ENCODE measurements around the gene CFAP52. TPM values are rescaled to one million over a fixed set of nuclear protein-coding genes. Genes with fewer than 3 reads are reported as not detected.
A peak's percentile ranks its signal among the peaks of the same experiment; 100 is the strongest.
"Not testable (repeated sequence)": the region's sequence is repeated elsewhere in the genome, so short reads cannot be mapped to it uniquely, and the experiment has no call there.

Gene CFAP52
- total and polyA plus RNA-seq, 4 donors: 7.5 to 26.7 (median 16.7) TPM

DNA sequence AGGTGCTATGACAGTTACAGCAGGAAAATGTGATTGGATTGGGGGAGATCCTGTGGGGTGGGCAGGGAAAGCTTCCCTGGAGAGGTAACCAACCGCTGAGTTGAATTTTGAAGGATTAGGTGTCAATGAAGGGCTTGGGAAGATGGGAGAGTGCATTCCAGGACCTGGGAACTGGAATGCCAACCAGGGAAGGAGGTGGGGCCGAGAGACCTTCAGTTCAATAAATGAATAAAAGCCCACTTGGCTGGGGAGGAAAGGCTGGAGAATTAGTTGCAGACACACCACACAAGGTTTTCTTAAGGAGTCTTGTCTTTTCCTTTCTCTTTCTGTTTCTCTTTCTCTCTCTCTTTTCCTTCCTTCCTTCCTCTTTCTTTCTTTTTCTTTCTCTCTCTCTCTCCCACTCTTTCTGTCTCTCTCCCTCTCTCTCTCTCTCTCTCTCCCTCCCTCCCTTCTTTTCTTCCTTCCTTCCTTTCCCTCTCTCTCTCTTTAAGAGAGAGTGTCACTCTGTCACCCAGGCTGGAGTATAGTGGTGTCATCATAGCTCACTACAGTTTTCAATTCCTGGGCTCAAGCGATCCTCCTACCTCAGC, 72.2 kb downstream of the CFAP52 start:
- WGBS (ENCODE audit: insufficient coverage): 38% methylated on average over 1 of the region's 3 CpGs
- Histone ChIP-seq H3K36me3 (ENCODE audit: control insufficient read depth, insufficient read depth, low read length) (no peaks in the 10 kb centered on the region), H3K27me3 (ENCODE audit: control insufficient read depth, insufficient read depth, low read length) (peaks cover 14% of the 10 kb centered on the region), H3K4me1 (ENCODE audit: control insufficient read depth, insufficient read depth, low read length) (peaks cover 8% of the 10 kb centered on the region), H3K4me3 (ENCODE audit: low read depth, low read length) (no peak overlapping the region), H3K27ac (ENCODE audit: low read depth, low read length) (no peak overlapping the region), H3K9me3 (ENCODE audit: control insufficient read depth, insufficient read depth, low read length) (no peaks in the 10 kb centered on the region)
- DNase-seq (ENCODE audit: low read depth in 4 of 6, low spot score in 6 of 6): no peak

GRCh38 chr17:9658593-9659211, 82.3 kb downstream of the CFAP52 start:
- Histone ChIP-seq H3K27me3 (ENCODE audit: control insufficient read depth, insufficient read depth, low read length) (no peaks in the 10 kb centered on the region), H3K4me1 (ENCODE audit: control insufficient read depth, insufficient read depth, low read length) (no peaks in the 10 kb centered on the region), H3K9me3 (ENCODE audit: control insufficient read depth, insufficient read depth, low read length) (no peaks in the 10 kb centered on the region), H3K27ac (ENCODE audit: low read depth, low read length) (no peak overlapping the region), H3K4me3 (ENCODE audit: low read depth, low read length) (no peak overlapping the region), H3K36me3 (ENCODE audit: control insufficient read depth, insufficient read depth, low read length) (no peaks in the 10 kb centered on the region)
- DNase-seq (ENCODE audit: low read depth in 4 of 6, low spot score in 6 of 6): peak in 1 of 6 donors; percentile 84
- 68% methylated on average over 2 of the region's 4 CpGs for WGBS (ENCODE audit: insufficient coverage)

DNA sequence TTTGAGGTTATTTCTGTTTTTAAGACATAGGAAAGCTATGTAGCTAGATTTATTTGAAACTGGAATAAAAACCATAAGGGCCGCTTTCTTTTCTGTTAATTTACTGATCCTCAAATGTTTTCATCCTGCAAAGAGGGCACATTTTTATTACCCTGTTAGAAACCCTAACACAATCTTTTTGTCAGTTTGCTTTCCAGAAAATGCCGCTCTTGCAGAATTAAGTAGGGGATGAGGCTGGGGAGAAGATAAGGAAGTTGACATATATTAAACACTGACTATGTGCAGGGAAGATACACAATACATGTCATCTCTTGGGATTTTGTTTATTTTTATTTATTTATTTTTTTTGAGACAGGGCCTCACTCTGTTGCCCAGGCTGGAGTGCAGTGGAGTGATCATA, 84.6 kb downstream of the CFAP52 start:
- no peak overlapping the region for H3K27ac ChIP-seq (ENCODE audit: low read depth, low read length)
- no peak for DNase-seq (ENCODE audit: low read depth in 4 of 6, low spot score in 6 of 6)
- no peaks in the 10 kb centered on the region for H3K27me3 ChIP-seq (ENCODE audit: control insufficient read depth, insufficient read depth, low read length)
- H3K4me1 ChIP-seq (ENCODE audit: control insufficient read depth, insufficient read depth, low read length): no peaks in the 10 kb centered on the region
- no peaks in the 10 kb centered on the region for H3K9me3 ChIP-seq (ENCODE audit: control insufficient read depth, insufficient read depth, low read length)
- H3K36me3 ChIP-seq (ENCODE audit: control insufficient read depth, insufficient read depth, low read length): no peaks in the 10 kb centered on the region
- no peak overlapping the region for H3K4me3 ChIP-seq (ENCODE audit: low read depth, low read length)
- WGBS (ENCODE audit: insufficient coverage): no CpG with 5 or more reads among the region's 2 CpGs

GRCh38 chr17:9663511-9663910, 87.1 kb downstream of the CFAP52 start:
- H3K4me1 ChIP-seq (ENCODE audit: control insufficient read depth, insufficient read depth, low read length); H3K4me3 ChIP-seq (ENCODE audit: low read depth, low read length); H3K9me3 ChIP-seq (ENCODE audit: control insufficient read depth, insufficient read depth, low read length); DNase-seq (ENCODE audit: low read depth in 4 of 6, low spot score in 6 of 6); H3K27ac ChIP-seq (ENCODE audit: low read depth, low read length); H3K36me3 ChIP-seq (ENCODE audit: control insufficient read depth, insufficient read depth, low read length); H3K27me3 ChIP-seq (ENCODE audit: control insufficient read depth, insufficient read depth, low read length): not testable (repeated sequence)
- 96% methylated on average over 11 of the region's 11 CpGs for WGBS (ENCODE audit: insufficient coverage)

DNA sequence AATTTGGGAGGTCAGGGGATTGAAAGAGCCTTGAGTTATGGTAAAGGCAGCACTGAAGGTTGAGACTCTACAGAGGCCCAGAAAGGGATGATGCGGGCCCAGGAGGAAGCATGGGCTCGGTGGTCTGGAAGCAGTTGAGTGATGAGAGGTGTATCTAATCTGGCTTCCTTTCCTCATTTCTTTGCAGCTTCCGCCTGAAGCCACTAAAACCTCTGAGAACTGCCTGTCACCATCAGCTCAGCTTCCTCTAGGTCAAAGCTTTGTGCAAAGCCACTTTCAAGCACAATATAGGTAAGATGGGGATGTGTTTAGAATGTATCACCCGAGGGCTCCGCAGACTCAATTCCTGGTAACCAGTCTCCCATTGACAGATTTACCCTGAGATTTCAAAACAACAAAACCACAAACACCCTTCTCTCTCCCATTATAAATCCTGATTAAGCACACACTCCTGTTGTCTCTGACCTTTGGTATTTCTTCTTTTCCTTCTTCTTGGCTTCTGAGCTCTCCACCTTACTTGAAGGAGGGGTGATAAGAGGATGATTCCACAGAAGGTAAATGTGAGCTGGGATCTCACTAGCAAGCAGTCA, 90.1 kb downstream of the CFAP52 start:
- H3K4me1 ChIP-seq (ENCODE audit: control insufficient read depth, insufficient read depth, low read length): no peaks in the 10 kb centered on the region
- DNase-seq (ENCODE audit: low read depth in 4 of 6, low spot score in 6 of 6): no peak
- no peaks in the 10 kb centered on the region for H3K9me3 ChIP-seq (ENCODE audit: control insufficient read depth, insufficient read depth, low read length)
- no peak overlapping the region for H3K27ac ChIP-seq (ENCODE audit: low read depth, low read length)
- H3K36me3 ChIP-seq (ENCODE audit: control insufficient read depth, insufficient read depth, low read length): no peaks in the 10 kb centered on the region
- H3K27me3 ChIP-seq (ENCODE audit: control insufficient read depth, insufficient read depth, low read length): no peaks in the 10 kb centered on the region
- WGBS (ENCODE audit: insufficient coverage): 100% methylated on average over 2 of the region's 5 CpGs
- H3K4me3 ChIP-seq (ENCODE audit: low read depth, low read length): no peak overlapping the region

- no peak for DNase-seq (ENCODE audit: low read depth in 4 of 6, low spot score in 6 of 6)
- H3K27ac ChIP-seq (ENCODE audit: low read depth, low read length): no peak overlapping the region
- H3K4me1 ChIP-seq (ENCODE audit: control insufficient read depth, insufficient read depth, low read length): no peaks in the 10 kb centered on the region
- no peaks in the 10 kb centered on the region for H3K36me3 ChIP-seq (ENCODE audit: control insufficient read depth, insufficient read depth, low read length)
- H3K4me3 ChIP-seq (ENCODE audit: low read depth, low read length): no peak overlapping the region
- no peaks in the 10 kb centered on the region for H3K9me3 ChIP-seq (ENCODE audit: control insufficient read depth, insufficient read depth, low read length)
- H3K27me3 ChIP-seq (ENCODE audit: control insufficient read depth, insufficient read depth, low read length): no peaks in the 10 kb centered on the region
- WGBS (ENCODE audit: insufficient coverage): no CpG with 5 or more reads among the region's 6 CpGs
Observed at GRCh38 chr17:9668517-9668916, 92.1 kb downstream of the CFAP52 start.

DNA sequence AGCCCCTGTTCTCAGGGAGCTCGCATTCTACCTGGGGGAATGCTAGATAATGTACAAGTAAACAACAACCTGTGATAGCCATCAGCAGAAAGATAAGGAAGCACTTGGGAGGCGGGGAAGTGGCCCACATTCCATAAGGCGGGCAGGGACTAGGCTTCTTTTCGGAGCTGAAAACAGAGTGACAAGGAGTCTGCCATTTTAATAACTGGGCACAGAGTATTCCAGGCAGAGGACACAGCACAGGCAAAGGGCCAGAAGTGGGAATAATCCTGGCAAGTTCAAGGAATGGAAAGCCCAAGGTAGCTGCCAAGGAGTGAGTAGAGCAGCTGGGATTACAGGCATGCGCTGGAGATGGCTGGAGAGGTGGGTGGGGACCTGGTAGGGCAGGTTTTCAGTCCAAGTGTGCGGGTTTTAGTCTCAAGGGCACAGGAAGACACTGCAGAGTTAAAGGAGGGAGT, 93.1 kb downstream of the CFAP52 start:
- Histone ChIP-seq H3K4me1 (ENCODE audit: control insufficient read depth, insufficient read depth, low read length) (no peaks in the 10 kb centered on the region), H3K27me3 (ENCODE audit: control insufficient read depth, insufficient read depth, low read length) (no peaks in the 10 kb centered on the region), H3K9me3 (ENCODE audit: control insufficient read depth, insufficient read depth, low read length) (no peaks in the 10 kb centered on the region), H3K27ac (ENCODE audit: low read depth, low read length) (no peak overlapping the region), H3K4me3 (ENCODE audit: low read depth, low read length) (no peak overlapping the region), H3K36me3 (ENCODE audit: control insufficient read depth, insufficient read depth, low read length) (no peaks in the 10 kb centered on the region)
- WGBS (ENCODE audit: insufficient coverage): 95% methylated on average over 5 of the region's 6 CpGs
- no peak for DNase-seq (ENCODE audit: low read depth in 4 of 6, low spot score in 6 of 6)

DNA sequence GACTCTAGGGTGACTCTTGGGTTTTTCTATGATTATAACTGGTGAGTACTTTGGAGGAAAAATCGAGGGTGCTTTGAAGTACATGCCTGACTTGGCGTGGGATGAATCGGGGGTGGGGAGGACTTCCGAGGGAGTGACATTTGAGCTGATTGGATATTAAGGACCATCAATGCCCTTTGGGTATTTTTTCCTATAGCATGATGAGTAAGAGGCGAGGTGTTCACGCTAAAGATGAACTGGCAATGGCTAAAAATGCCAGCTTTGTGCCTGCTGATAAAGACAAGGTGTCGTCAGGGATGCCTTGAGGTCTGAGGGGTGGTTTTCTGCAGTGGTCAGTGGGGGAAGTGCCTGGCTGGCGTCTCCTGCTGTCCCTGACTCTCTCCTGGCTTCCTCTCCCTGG, 94.2 kb downstream of the CFAP52 start:
- Histone ChIP-seq H3K27ac (ENCODE audit: low read depth, low read length) (no peak overlapping the region), H3K36me3 (ENCODE audit: control insufficient read depth, insufficient read depth, low read length) (no peaks in the 10 kb centered on the region), H3K27me3 (ENCODE audit: control insufficient read depth, insufficient read depth, low read length) (no peaks in the 10 kb centered on the region), H3K9me3 (ENCODE audit: control insufficient read depth, insufficient read depth, low read length) (no peaks in the 10 kb centered on the region), H3K4me3 (ENCODE audit: low read depth, low read length) (no peak overlapping the region), H3K4me1 (ENCODE audit: control insufficient read depth, insufficient read depth, low read length) (no peaks in the 10 kb centered on the region)
- no peak for DNase-seq (ENCODE audit: low read depth in 4 of 6, low spot score in 6 of 6)
- WGBS (ENCODE audit: insufficient coverage): 90% methylated on average over 7 of the region's 8 CpGs

GRCh38 chr17:9671559-9671958, 95.1 kb downstream of the CFAP52 start:
- no peaks in the 10 kb centered on the region for H3K4me1 ChIP-seq (ENCODE audit: control insufficient read depth, insufficient read depth, low read length)
- H3K9me3 ChIP-seq (ENCODE audit: control insufficient read depth, insufficient read depth, low read length): no peaks in the 10 kb centered on the region
- no peaks in the 10 kb centered on the region for H3K27me3 ChIP-seq (ENCODE audit: control insufficient read depth, insufficient read depth, low read length)
- 35% methylated on average over 3 of the region's 4 CpGs for WGBS (ENCODE audit: insufficient coverage)
- H3K27ac ChIP-seq (ENCODE audit: low read depth, low read length): no peak overlapping the region
- no peak overlapping the region for H3K4me3 ChIP-seq (ENCODE audit: low read depth, low read length)
- DNase-seq (ENCODE audit: low read depth in 4 of 6, low spot score in 6 of 6): peak in 1 of 6 donors; percentile 17
- no peaks in the 10 kb centered on the region for H3K36me3 ChIP-seq (ENCODE audit: control insufficient read depth, insufficient read depth, low read length)

- WGBS (ENCODE audit: insufficient coverage): 100% methylated on average over 2 of the region's 8 CpGs
- DNase-seq (ENCODE audit: low read depth in 4 of 6, low spot score in 6 of 6): no peak
- no peaks in the 10 kb centered on the region for H3K4me1 ChIP-seq (ENCODE audit: control insufficient read depth, insufficient read depth, low read length)
Observed at GRCh38 chr17:9672266-9672665, 95.8 kb downstream of the CFAP52 start.

More at GRCh38 chr17:9672266-9672665, 95.8 kb downstream of the CFAP52 start:
- Histone ChIP-seq H3K36me3 (ENCODE audit: control insufficient read depth, insufficient read depth, low read length) (no peaks in the 10 kb centered on the region), H3K9me3 (ENCODE audit: control insufficient read depth, insufficient read depth, low read length) (no peaks in the 10 kb centered on the region), H3K27ac (ENCODE audit: low read depth, low read length) (no peak overlapping the region), H3K4me3 (ENCODE audit: low read depth, low read length) (no peak overlapping the region), H3K27me3 (ENCODE audit: control insufficient read depth, insufficient read depth, low read length) (no peaks in the 10 kb centered on the region)

All from spinal cord (tissue), 10 donors.